Activated CD4-positive, CD25-positive, alpha-beta regulatory T cell treated with anti-CD3 and anti-CD28 coated beads, Interleukin-2, amount 50 U/mL, for 72 hours (primary cell): ENCODE data around the gene MIPOL1.
"Not testable (repeated sequence)": the region's sequence is repeated elsewhere in the genome, so short reads cannot be mapped to it uniquely, and the experiment has no call there.

Experiments used
- DNase-seq: peaks from one replicate; pipeline ENCODE4 v3.0.0; 2021

The MIPOL1 gene

GRCh38 chr14:37197421-37198272 is at the start of gene MIPOL1:
Gene MIPOL1 (plus strand): TSS chr14:37197937. CDS start chr14:37247889, 49,952 bp downstream.
- DNase-seq = no peak

- no peak for DNase-seq
These were observed 47.3 kb upstream of the MIPOL1 start for GRCh38 chr14:37150414-37150813.

- no peak for DNase-seq
These were observed 44.7 kb upstream of the MIPOL1 start for GRCh38 chr14:37153005-37153404.

- no peak for DNase-seq
These were observed 44.3 kb upstream of the MIPOL1 start for GRCh38 chr14:37153483-37153882.

- DNase-seq = no peak
These were observed 39.8 kb upstream of the MIPOL1 start for GRCh38 chr14:37157987-37158386.

GRCh38 chr14:37162307-37162706 is 35.4 kb upstream of the MIPOL1 start:
- DNase-seq = not testable (repeated sequence)

GRCh38 chr14:37165794-37166193 is 31.9 kb upstream of the MIPOL1 start:
- DNase-seq = no peak

- no peak for DNase-seq
These were observed 30.3 kb upstream of the MIPOL1 start for GRCh38 chr14:37167151-37168047.

- DNase-seq = no peak
These were observed 29.0 kb upstream of the MIPOL1 start for GRCh38 chr14:37168721-37169120.

- no peak for DNase-seq
These were observed 27.5 kb upstream of the MIPOL1 start for GRCh38 chr14:37170237-37170636.

GRCh38 chr14:37170993-37171392 is 26.7 kb upstream of the MIPOL1 start:
- no peak for DNase-seq

- no peak for DNase-seq
These were observed 26.1 kb upstream of the MIPOL1 start for GRCh38 chr14:37171678-37172023.

- no peak for DNase-seq
These were observed 25.5 kb upstream of the MIPOL1 start, which contains the start of gene SLC25A21 for GRCh38 chr14:37172024-37172869. Gene SLC25A21 (minus strand): TSS chr14:37172606.

GRCh38 chr14:37172936-37173614 is 24.7 kb upstream of the MIPOL1 start:
- no peak for DNase-seq

GRCh38 chr14:37179896-37180502 is 17.7 kb upstream of the MIPOL1 start:
- no peak for DNase-seq

GRCh38 chr14:37180886-37181285 is 16.9 kb upstream of the MIPOL1 start:
- DNase-seq = not testable (repeated sequence)

- no peak for DNase-seq
These were observed 16.3 kb upstream of the MIPOL1 start for GRCh38 chr14:37181441-37181840.

- DNase-seq = not testable (repeated sequence)
These were observed 13.2 kb upstream of the MIPOL1 start for GRCh38 chr14:37184520-37184919.

- DNase-seq = no peak
These were observed 12.1 kb upstream of the MIPOL1 start for GRCh38 chr14:37185670-37186069.

- DNase-seq = no peak
These were observed 10.9 kb upstream of the MIPOL1 start for GRCh38 chr14:37186865-37187264.

- DNase-seq = no peak
These were observed 10.4 kb upstream of the MIPOL1 start for GRCh38 chr14:37187294-37187693.
